HG03457 (cell line): Measurements from ENCODE around the gene ARNT2.

Experiments used
- ATAC-seq: cut with Tn5 transposase; IDR thresholded peaks from one replicate; pipeline ENCODE4 v1.9.1; 2021; ENCODE audit warnings: moderate number of reproducible peaks; ENCODE audit not compliant: unreplicated experiment

ARNT2 gene

GRCh38 chr15:80405970-80406369 lies 1.8 kb downstream of the ARNT2 start:
- no peak for ATAC-seq

GRCh38 chr15:80411788-80412288 lies 7.7 kb downstream of the ARNT2 start:
- no peak for ATAC-seq

- no peak for ATAC-seq
These were observed 10.6 kb downstream of the ARNT2 start for GRCh38 chr15:80414546-80415357.

GRCh38 chr15:80415358-80415670 lies 11.1 kb downstream of the ARNT2 start:
- ATAC-seq, result no peak

- ATAC-seq, result no peak
These were observed 12.5 kb downstream of the ARNT2 start for GRCh38 chr15:80416702-80417101.

GRCh38 chr15:80418892-80419537 lies 14.8 kb downstream of the ARNT2 start:
- ATAC-seq, result no peak

GRCh38 chr15:80419546-80419945 lies 15.4 kb downstream of the ARNT2 start:
- ATAC-seq, result no peak

- no peak for ATAC-seq
These were observed 16.5 kb downstream of the ARNT2 start for GRCh38 chr15:80420658-80421057.

GRCh38 chr15:80423215-80423614 lies 19.0 kb downstream of the ARNT2 start:
- ATAC-seq, result no peak

GRCh38 chr15:80424381-80424780 lies 20.2 kb downstream of the ARNT2 start:
- no peak for ATAC-seq

- ATAC-seq, result no peak
These were observed 22.1 kb downstream of the ARNT2 start for GRCh38 chr15:80426316-80426715.

GRCh38 chr15:80429964-80430363 lies 25.8 kb downstream of the ARNT2 start:
- no peak for ATAC-seq

GRCh38 chr15:80431635-80432344 lies 27.6 kb downstream of the ARNT2 start:
- no peak for ATAC-seq

GRCh38 chr15:80432345-80432702 lies 28.1 kb downstream of the ARNT2 start:
- ATAC-seq, result no peak

- no peak for ATAC-seq
These were observed 29.7 kb downstream of the ARNT2 start for GRCh38 chr15:80433836-80434235.

- no peak for ATAC-seq
These were observed 30.9 kb downstream of the ARNT2 start for GRCh38 chr15:80434926-80435720.

- ATAC-seq, result no peak
These were observed 32.5 kb downstream of the ARNT2 start for GRCh38 chr15:80436511-80437307.

GRCh38 chr15:80437334-80437891 lies 33.2 kb downstream of the ARNT2 start:
- ATAC-seq, result no peak

GRCh38 chr15:80439140-80439539 lies 35.0 kb downstream of the ARNT2 start:
- no peak for ATAC-seq

GRCh38 chr15:80440024-80440423 lies 35.8 kb downstream of the ARNT2 start:
- ATAC-seq, result no peak
